Endothelial cell of umbilical vein (primary cell): ENCODE results near the gene SSR4. TPM values are rescaled to one million over a fixed set of nuclear protein-coding genes. Genes with fewer than 3 reads are reported as not detected.

Experiments used
- BruUV-seq: library from RNA; stranded (reverse); fragments of 400-500 nt; replicated peaks from 2 replicates; lab custom pipeline; 2021; lab: Mats Ljungman, UMichigan
- CTCF ChIA-PET: fragments of 300-600, 350-600 bp; sonication (Branson Sonifier 250); formaldehyde crosslinking; loops from one replicate; lab custom pipeline; 2021; ENCODE audit warnings: antibody characterized with exemption, inconsistent platforms; lab: Charles Lee
- POLR2A ChIA-PET: fragments of 300-600, 350-600 bp; sonication (Branson Sonifier 250); formaldehyde crosslinking; loops from one replicate; lab custom pipeline; 2021; ENCODE audit warnings: antibody characterized with exemption, inconsistent platforms; lab: Charles Lee
- DNase-seq: peaks from one replicate; pipeline ENCODE4 v3.0.0-alpha.2; 2011; ENCODE audit warnings: low read depth, low spot score
- FAIRE-seq: peaks from 2 replicates; lab custom pipeline; 2011; peaks lifted over from hg19 to GRCh38; lab: Jason Lieb, UNC
- H2AFZ ChIP-seq: 2 replicates; pipeline ENCODE4 v1.6.0; 2012; ENCODE audit warnings: low read depth, low read length, control low read depth, inconsistent platforms
- H3K27ac ChIP-seq: 2 replicates; pipeline ENCODE4 v1.5.1; 2011; ENCODE audit warnings: low read depth, mild to moderate bottlenecking, control low read depth, low read length, moderate library complexity; ENCODE audit not compliant: insufficient read depth
- H3K27me3 ChIP-seq, 2 experiments: 2 replicates each; pipeline versions ENCODE4 v1.6.0 to v1.6.1; 2011; ENCODE audit warnings: low read length in 2 of 2, mixed read lengths in 1 of 2; ENCODE audit not compliant: control insufficient read depth in 2 of 2, insufficient read depth in 2 of 2
- H3K36me3 ChIP-seq, 2 experiments: 2 replicates in 1 of 2; 3 replicates in 1 of 2; pipeline ENCODE4 v1.5.1; 2011; ENCODE audit warnings: low read length in 2 of 2, mild to moderate bottlenecking in 1 of 2, moderate library complexity in 1 of 2; ENCODE audit not compliant: control insufficient read depth in 2 of 2, insufficient read depth in 2 of 2; ENCODE audit errors: extremely low read depth in 1 of 2
- H3K4me1 ChIP-seq: 3 replicates; pipeline ENCODE4 v1.5.1; 2011; ENCODE audit warnings: mild to moderate bottlenecking, low read length; ENCODE audit not compliant: control insufficient read depth, insufficient read depth; ENCODE audit errors: extremely low read depth
- H3K4me2 ChIP-seq: 2 replicates; pipeline ENCODE4 v1.6.1; 2011; ENCODE audit warnings: low read length, control low read depth, mixed read lengths; ENCODE audit not compliant: insufficient read depth
- H3K4me3 ChIP-seq, 3 experiments: fragments of 200-600 bp in 1 of 3; sonication (generic), shearing (Covaris generic) in 1 of 3; replicated peaks in 1 of 3; 2 replicates each; pipeline ENCODE4 v1.5.1; 2011 to 2016; ENCODE audit warnings: control low read depth in 3 of 3, low read length in 3 of 3, mild to moderate bottlenecking in 2 of 3, inconsistent platforms in 1 of 3, low read depth in 1 of 3, moderate library complexity in 1 of 3; ENCODE audit not compliant: insufficient read depth in 1 of 3
- H3K79me2 ChIP-seq: 2 replicates; pipeline ENCODE4 v1.6.0; 2012; ENCODE audit warnings: low read length, inconsistent platforms; ENCODE audit not compliant: control insufficient read depth, insufficient read depth
- H3K9ac ChIP-seq: replicated peaks from 2 replicates; pipeline ENCODE3; 2011; ENCODE audit warnings: low read length, control low read depth; ENCODE audit not compliant: insufficient read depth; ENCODE audit errors: extremely low read depth
- H3K9me1 ChIP-seq: replicated peaks from 3 replicates; pipeline ENCODE4 v1.6.0; 2011; ENCODE audit warnings: mild to moderate bottlenecking, low read length; ENCODE audit not compliant: control insufficient read depth, insufficient read depth; ENCODE audit errors: extremely low read depth
- H3K9me3 ChIP-seq: replicated peaks from 2 replicates; pipeline ENCODE4 v1.5.1; 2012; ENCODE audit warnings: low read length, inconsistent platforms; ENCODE audit not compliant: control insufficient read depth, insufficient read depth
- H4K20me1 ChIP-seq: replicated peaks from 2 replicates; pipeline ENCODE3; 2011; ENCODE audit warnings: mild to moderate bottlenecking, low read length; ENCODE audit not compliant: control insufficient read depth, insufficient read depth; ENCODE audit errors: extremely low read depth
- EZH2 ChIP-seq: IDR thresholded peaks from 2 replicates; pipeline ENCODE4 v1.6.1; 2012; ENCODE audit warnings: borderline replicate concordance, low read depth, mild to moderate bottlenecking, moderate library complexity, low read length, inconsistent platforms; ENCODE audit not compliant: severe bottlenecking
- FOS ChIP-seq: IDR thresholded peaks from 2 replicates; pipeline ENCODE4 v1.6.1; 2011; ENCODE audit warnings: mild to moderate bottlenecking, low read length, moderate library complexity, borderline replicate concordance; ENCODE audit not compliant: insufficient read depth
- GATA2 ChIP-seq: IDR thresholded peaks from 2 replicates; pipeline ENCODE4 v1.7.0; 2011; ENCODE audit warnings: low read depth, mild to moderate bottlenecking, moderate library complexity, mixed read lengths, low read length; ENCODE audit not compliant: insufficient read length, insufficient read depth
- JUN ChIP-seq: IDR thresholded peaks from 2 replicates; pipeline ENCODE4 v1.6.1; 2011; ENCODE audit warnings: borderline replicate concordance, low read depth; ENCODE audit not compliant: insufficient read length, insufficient read depth
- MAX ChIP-seq: IDR thresholded peaks from 2 replicates; pipeline ENCODE4 v1.6.1; 2011; ENCODE audit not compliant: insufficient read depth, insufficient read length
- MYC ChIP-seq: IDR thresholded peaks from one replicate; pipeline ENCODE4 v1.6.1; 2011; ENCODE audit warnings: mild to moderate bottlenecking, low read depth, low read length
- POLR2A ChIP-seq: IDR thresholded peaks from 2 replicates; pipeline ENCODE4 v1.6.1; 2012; ENCODE audit warnings: low read depth, mild to moderate bottlenecking, control low read depth, low read length
- POLR2AphosphoS5 ChIP-seq: IDR thresholded peaks from 2 replicates; pipeline ENCODE4 v1.6.1; 2012; ENCODE audit warnings: low read depth, mild to moderate bottlenecking, control low read depth, low read length, moderate library complexity; ENCODE audit not compliant: insufficient read depth
- dilution Hi-C: fragments of 300-500 bp; cut with MboI; formaldehyde crosslinking; loops from one replicate; pipeline ENCODE4 v1.15.0; 2019; ENCODE audit warnings: low sequenced_read_pairs; ENCODE audit not compliant: extremely low pct_ligation_motif_present
- intact Hi-C: fragments of 100-400 bp; cut with micrococcal nuclease; formaldehyde crosslinking; loops from one replicate; pipeline ENCODE4 v1.10.0; 2022
- polyA plus RNA-seq, 4 experiments: library from polyadenylated mRNA; depleted of rRNA in 3 of 4; stranded (reverse) in 3 of 4; unstranded in 1 of 4; fragments of >200 nt; gene quantifications; 2 replicates each; pipeline versions ENCODE4 v1.2.1 to v1.2.3, GENCODE V29; 2011 to 2012; ENCODE audit warnings: missing spikeins in 1 of 4
- total RNA-seq: library from RNA; stranded (reverse); gene quantifications from 2 replicates; pipeline ENCODE4 v1.2.3, GENCODE V29; 2021
- TF ChIP-seq, protein P1 (sequence below), 2 donors: IDR thresholded peaks; 1 replicate in 1 of 2; 2 replicates in 1 of 2; pipeline ENCODE4 v1.5.1; 2011; ENCODE audit warnings: low read length in 2 of 2, mild to moderate bottlenecking in 2 of 2, moderate library complexity in 2 of 2, control low read depth in 1 of 2, inconsistent platforms in 1 of 2, low read depth in 1 of 2; ENCODE audit not compliant: insufficient read depth in 1 of 2; ENCODE audit errors: extremely low read depth in 1 of 2

Gene SSR4
- total and polyA plus RNA-seq, 2 donors (not counting 3 experiments of a cell fraction or from before 2014, with no cell fraction given) = 235 to 732 TPM

- Histone ChIP-seq H3K4me3 (no peak overlapping the region), H3K9me1 (no peaks in the 10 kb centered on the region), H3K79me2 (no peaks in the 10 kb centered on the region), H3K27ac (no peak overlapping the region), H3K4me2 (no peak overlapping the region), H3K4me1 (no peaks in the 10 kb centered on the region), H3K9me3 (no peaks in the 10 kb centered on the region), H3K36me3 (peaks cover 0 to 4% of the 10 kb centered on the region in 2 experiments), H3K9ac (no peak overlapping the region), H4K20me1 (no peaks in the 10 kb centered on the region), H2AFZ (no peak overlapping the region), H3K27me3 (no peaks in the 10 kb centered on the region)
- dilution Hi-C loops = no loop called here
- intact Hi-C loops = no loop called here
- POLR2A ChIA-PET = no interaction called here
- no peak for FAIRE-seq
- TF ChIP-seq EZH2 = no peak
- no peak for TF ChIP-seq FOS
- TF ChIP-seq POLR2A = no peak
- TF ChIP-seq JUN = no peak
- TF ChIP-seq, protein P1, sequence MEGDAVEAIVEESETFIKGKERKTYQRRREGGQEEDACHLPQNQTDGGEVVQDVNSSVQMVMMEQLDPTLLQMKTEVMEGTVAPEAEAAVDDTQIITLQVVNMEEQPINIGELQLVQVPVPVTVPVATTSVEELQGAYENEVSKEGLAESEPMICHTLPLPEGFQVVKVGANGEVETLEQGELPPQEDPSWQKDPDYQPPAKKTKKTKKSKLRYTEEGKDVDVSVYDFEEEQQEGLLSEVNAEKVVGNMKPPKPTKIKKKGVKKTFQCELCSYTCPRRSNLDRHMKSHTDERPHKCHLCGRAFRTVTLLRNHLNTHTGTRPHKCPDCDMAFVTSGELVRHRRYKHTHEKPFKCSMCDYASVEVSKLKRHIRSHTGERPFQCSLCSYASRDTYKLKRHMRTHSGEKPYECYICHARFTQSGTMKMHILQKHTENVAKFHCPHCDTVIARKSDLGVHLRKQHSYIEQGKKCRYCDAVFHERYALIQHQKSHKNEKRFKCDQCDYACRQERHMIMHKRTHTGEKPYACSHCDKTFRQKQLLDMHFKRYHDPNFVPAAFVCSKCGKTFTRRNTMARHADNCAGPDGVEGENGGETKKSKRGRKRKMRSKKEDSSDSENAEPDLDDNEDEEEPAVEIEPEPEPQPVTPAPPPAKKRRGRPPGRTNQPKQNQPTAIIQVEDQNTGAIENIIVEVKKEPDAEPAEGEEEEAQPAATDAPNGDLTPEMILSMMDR (IDR thresholded peaks at IDR 0.05; ENCODE audit: extremely low read depth in 1 of 2, insufficient read depth in 1 of 2, low read depth in 1 of 2, low read length in 2 of 2) = no peak
- no peak for TF ChIP-seq MAX
- TF ChIP-seq MYC = no peak
- no peak for TF ChIP-seq GATA2
- no peak for TF ChIP-seq POLR2AphosphoS5
- DNase-seq = no peak
- CTCF ChIA-PET = interaction anchor here (1.4 kb wide), 1 partner anchor 9 kb away, joined by 3 read pairs; the partner anchor contains the start of genes IDH3G and SSR4
- no TSS peak for BruUV-seq
Measured at GRCh38 chrX:153803211-153804099, 9.0 kb downstream of the SSR4 start.
